Measurements from ENCODE around the gene SFXN2.
A peak's percentile ranks its signal among the peaks of the same experiment; 100 is the strongest.
"Not testable (repeated sequence)": the region's sequence is repeated elsewhere in the genome, so short reads cannot be mapped to it uniquely, and the experiment has no call there.

Gene SFXN2, protein sequence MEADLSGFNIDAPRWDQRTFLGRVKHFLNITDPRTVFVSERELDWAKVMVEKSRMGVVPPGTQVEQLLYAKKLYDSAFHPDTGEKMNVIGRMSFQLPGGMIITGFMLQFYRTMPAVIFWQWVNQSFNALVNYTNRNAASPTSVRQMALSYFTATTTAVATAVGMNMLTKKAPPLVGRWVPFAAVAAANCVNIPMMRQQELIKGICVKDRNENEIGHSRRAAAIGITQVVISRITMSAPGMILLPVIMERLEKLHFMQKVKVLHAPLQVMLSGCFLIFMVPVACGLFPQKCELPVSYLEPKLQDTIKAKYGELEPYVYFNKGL

DNA sequence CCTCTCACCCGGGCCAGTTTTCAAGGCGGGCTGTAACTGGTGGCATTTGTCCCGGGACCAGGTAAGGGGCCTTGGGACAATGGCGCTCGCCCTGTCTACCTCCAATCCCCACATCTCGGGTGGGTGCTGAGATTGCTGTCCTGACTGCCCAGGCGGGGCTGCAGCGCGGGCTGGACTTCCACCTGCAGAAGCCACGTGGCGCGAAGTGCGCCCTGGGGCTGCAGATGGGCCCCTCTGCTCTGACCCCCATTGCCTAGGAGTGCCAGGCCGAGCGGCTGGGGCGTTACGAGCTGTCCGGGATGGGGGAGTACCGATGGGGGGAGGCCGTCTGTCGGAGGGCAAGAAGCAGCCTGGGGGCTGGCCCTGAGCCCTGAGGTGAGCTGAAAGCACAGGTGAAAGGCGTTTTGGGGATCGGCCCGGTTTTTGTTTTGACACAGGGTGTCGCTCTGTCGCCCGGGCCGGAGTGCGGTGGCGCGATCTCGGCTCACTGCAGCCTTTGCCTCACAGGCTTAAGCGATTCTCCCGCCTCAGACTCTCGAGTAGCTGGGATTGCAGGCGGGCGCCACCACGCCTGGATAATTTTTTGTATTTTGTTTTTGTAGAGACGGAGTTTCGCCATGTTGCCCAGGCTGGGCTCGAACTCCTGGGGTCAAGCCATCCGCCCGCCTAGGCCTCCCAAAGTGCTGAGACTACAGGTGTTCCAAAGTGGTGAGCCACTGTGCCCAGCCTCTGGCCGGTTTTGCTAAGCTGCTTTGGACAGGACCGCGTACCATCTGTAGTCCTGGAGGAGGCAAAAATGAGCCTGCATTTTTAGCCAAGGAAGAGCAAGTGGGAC, at the start of gene SFXN2:
Gene SFXN2, plus strand, starts transcription at position 16 of the 835 bp plus-strand sequence. CDS start 12,001 bp downstream, outside the sequence.
- DNase-seq = peak; percentile 34

DNA sequence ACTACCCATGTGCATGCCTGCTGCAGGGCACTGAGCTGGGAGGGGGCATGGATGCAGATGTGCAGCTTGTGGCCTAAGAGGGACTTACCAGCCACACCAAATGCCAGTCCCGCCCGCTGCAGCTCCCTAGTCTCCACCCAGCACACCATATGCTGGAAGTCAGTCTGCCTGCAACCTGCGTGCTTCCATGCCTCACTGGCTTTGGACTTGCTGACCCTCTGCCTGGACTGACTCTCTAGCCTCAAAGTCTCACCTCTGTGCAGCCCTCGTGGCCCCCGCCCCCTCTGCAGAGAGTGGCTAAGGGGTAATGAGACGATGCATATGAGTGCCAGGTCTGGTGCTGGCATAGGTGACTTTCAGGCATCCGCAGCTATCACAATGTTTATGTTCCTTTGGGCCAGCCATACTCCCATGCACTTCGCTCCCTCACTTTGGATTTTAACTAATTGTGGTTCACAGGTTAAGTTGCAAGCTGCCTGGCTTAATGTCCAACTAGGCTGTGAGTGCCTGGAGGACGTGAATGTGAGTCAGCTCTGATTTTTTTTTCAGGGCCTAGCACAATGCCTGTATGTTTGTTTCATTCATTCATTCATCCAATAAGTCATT, 48.4 kb upstream of the SFXN2 start:
- DNase-seq = no peak

GRCh38 chr10:102667411-102667810, 47.0 kb upstream of the SFXN2 start:
- not testable (repeated sequence) for DNase-seq

- DNase-seq = no peak
These were observed 45.9 kb upstream of the SFXN2 start for GRCh38 chr10:102668326-102669107.

DNA sequence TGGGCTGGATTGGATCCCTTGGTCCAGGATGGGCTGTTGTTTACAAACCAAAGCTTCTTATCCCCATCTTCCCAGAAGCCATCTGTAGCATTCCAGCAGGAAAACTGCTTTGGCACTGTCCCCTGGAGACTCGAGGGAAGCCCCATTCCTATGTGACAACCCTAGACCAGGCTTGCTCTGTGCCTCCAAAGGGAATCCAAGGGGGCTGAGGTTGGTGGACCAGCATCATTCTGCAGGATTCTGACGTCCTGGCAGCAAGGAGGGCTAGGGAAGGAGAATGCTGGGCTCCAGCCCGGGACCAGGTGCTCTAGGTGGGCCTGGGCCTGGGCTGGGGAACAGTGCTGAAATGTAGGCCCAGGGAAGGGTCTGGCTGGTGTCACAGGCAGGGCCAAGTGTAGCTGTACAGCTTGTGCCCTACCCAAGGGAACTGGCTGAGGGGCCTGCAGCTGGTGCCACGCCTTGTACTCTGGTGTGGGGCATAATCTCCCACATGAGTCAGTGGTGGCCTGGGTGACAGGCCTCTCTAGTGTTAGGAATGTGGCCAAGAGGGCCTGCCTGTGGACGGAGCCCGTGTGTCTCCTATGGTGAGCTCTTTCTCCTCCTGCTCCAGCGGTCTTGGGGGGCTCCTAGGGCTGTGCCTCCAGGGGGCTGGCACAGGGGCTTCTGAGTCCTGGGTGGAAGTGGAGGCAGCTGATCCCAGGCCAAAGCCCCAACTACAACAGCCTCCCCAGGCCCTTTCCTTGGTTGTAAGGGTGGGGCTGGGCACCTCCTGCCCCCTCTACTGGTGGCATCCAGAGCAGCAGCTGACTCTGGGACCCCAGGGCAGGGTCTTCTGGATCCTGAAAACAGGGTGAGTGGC, 45.0 kb upstream of the SFXN2 start:
- DNase-seq = no peak

GRCh38 chr10:102670065-102670670, 44.3 kb upstream of the SFXN2 start:
- DNase-seq = no peak

DNA sequence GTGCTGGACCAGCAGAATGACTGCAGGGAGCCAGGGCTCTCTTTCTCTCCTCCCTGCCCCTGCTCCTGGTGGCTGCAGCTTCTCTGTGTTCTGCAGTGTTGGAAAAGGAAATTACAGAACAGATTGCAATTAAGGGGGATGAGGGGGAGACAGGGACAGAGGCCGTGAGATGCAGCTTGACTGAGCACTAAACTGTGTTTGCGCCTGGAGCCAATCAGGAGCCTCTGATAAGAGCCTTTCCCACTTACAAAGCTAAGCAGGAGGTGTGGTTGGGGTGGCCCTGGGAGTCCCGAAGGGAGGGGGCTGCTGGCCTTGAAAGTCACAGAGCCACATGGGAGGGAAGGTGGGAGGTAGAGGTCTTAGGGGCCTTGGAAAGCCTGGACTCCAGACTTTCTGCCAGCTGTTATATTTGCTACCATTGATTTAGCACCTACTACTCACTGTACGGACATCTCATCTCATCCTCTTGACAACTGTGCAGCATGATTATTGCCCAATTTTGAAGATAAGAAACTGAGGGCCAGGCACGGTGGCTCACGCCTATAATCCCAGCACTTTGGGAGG, 43.5 kb upstream of the SFXN2 start:
- DNase-seq = no peak

GRCh38 chr10:102673236-102673818, 41.1 kb upstream of the SFXN2 start:
- no peak for DNase-seq

- DNase-seq = peak; percentile 8
These were observed 40.5 kb upstream of the SFXN2 start for GRCh38 chr10:102673819-102674511.

DNA sequence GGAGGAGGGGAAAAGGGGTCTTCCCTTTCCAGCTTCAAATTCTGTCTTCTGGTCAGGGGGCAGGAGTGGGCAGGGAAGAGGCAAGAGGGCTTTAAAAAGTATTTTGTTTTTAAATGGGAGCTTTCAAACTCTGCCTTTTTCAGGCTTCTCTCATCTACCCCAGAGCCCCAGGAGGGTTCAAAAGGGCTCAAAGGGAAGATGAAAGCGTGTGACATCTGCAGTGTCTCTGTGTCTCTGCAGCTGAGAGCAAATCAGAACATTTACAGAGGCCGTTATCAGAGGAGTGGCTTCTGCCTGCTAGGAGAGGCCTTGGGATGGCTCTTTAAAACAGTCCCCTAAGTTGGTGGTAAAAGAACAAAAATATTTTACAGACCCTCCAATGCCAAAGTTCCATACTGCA, 39.9 kb upstream of the SFXN2 start:
- DNase-seq = no peak

- no peak for DNase-seq
These were observed 39.3 kb upstream of the SFXN2 start for GRCh38 chr10:102675011-102675665.

DNA sequence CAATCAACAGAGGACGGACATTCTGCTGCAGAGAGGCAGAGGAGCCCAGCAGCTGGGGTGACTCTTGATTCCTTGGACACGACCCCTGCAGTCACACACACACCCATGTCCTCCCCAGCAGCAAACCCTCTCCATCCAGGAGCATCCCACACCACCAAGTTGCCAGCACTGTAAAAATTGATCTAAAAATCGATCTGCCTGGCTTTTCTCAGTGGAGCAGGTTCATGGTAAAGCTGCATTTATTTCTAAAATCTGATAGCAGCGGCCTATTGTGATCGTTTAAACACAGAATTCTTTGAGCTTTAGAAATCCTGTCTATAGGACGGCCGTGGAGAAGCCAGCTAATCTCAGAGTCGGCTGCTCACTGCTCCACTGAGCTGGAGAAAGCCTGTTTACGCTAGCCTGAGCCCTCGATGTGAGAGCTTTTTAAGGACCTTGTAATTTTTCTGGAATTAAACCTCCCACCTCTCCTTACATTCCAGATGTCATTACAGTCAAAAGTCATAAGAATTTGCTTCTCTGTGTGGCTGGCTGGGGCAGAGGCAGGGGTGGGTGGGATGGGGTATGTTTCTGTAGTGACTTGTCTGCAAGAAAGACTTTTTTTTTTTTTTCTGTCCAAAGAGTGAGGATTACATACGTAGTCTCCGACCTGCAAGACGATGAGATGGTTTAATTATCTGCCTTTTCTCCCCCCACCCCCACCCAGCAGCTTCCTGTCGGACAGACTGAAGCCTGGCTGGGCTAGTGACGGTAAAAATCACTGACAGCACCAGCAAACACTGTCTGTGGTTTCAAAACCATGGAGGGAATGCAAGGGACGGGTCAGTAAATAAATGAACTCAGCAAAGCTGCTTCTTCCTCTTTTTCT, 38.5 kb upstream of the SFXN2 start:
- DNase-seq = no peak

GRCh38 chr10:102676534-102677315, 37.7 kb upstream of the SFXN2 start:
- no peak for DNase-seq

- no peak for DNase-seq
These were observed 36.9 kb upstream of the SFXN2 start for GRCh38 chr10:102677331-102678067.

DNA sequence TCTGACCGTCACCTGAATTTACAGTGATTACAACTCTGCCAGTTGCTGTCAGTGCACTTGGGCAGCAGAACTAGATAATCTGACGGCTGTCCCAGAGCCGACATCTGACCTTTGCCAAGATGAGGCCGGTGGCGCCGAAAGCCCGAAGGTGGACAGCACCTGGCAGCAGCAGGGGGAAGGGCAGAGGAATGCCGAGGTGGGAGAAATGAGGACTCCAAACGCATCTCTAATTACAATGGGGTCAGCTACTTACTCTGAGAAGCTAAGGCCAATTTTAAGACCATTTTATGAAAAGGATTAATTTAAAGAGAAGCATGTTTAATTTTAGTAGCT, 36.4 kb upstream of the SFXN2 start:
- DNase-seq = no peak

DNA sequence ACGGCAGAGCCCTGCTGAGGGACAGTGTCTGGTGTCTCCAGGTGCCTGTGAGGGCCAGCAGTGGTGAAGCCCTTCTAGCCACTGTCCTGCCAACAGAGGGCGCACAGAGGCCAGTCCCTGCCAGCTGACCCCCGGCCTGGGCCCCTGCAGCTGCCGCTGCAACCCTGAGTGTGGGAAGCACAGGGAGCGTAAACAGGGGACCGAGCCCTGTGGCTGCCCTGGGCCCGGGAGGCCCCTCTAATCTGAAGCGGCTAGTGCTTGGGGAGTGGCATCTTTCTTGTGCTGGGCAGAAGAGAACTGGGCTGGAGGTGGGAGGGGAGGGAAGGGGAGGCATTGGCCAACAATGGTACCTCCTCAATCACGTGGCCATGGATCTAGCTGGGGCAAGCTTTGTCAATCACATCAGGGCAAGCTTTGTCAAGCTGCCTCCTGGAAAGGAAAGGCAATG, 35.6 kb upstream of the SFXN2 start:
- peak; percentile 65 for DNase-seq

DNA sequence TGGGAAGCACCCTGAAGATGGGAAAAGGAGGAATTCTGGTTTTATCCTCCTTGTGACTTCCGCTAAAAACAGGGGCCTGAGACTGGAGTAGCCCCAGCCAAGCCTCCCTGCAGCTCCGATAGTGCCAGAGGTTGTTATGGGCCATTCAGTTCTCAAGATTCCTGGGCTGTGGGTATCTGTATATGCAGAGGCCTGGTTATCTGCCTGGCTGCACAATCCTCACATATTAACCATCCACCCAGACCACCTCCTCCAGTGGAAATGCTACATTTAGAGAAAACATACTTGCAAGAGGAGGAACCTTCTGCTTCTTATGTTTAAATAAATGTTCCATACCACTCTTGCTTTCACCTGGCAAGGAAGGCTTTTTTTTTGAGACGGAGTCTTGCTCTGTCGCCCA, 34.8 kb upstream of the SFXN2 start:
- DNase-seq = no peak
